Esophagus squamous epithelium (tissue), 5 donors: ENCODE data around the gene LRRC10B. TPM values are rescaled to one million over a fixed set of nuclear protein-coding genes. Genes with fewer than 3 reads are reported as not detected.

Experiments used
- DNase-seq: peaks from one replicate; lab custom pipeline; 2025; lab: John Stamatoyannopoulos, UW
- H3K27ac ChIP-seq, 4 donors: fragments of 200-600 bp; sonication (generic); one replicate each; pipeline ENCODE4 v1.5.1; 2016 to 2019; ENCODE audit warnings: mild to moderate bottlenecking in 1 of 4
- H3K27me3 ChIP-seq, 4 donors: fragments of 200-600 bp; sonication (generic); 1 replicate in 3 of 4; 2 replicates in 1 of 4; pipeline versions ENCODE4 v1.5.1 to v1.6.0; 2017 to 2021; ENCODE audit warnings: antibody characterized with exemption in 1 of 4
- H3K36me3 ChIP-seq, 3 donors: fragments of 200-600 bp; sonication (generic); one replicate each; pipeline ENCODE4 v1.5.1; 2016 to 2019
- H3K4me1 ChIP-seq, 3 donors: fragments of 200-600 bp; sonication (generic); one replicate each; pipeline ENCODE4 v1.5.1; 2017 to 2019
- H3K4me3 ChIP-seq, 4 donors: fragments of 200-600 bp; sonication (generic); 1 replicate in 3 of 4; 2 replicates in 1 of 4; pipeline ENCODE4 v1.5.1; 2016 to 2019; ENCODE audit warnings: mild to moderate bottlenecking in 2 of 4, moderate library complexity in 1 of 4
- H3K9me3 ChIP-seq, 3 donors: fragments of 200-600 bp; sonication (generic); one replicate each; pipeline ENCODE4 v1.5.1; 2016 to 2019
- CTCF ChIP-seq, 6 experiments: fragments of 450-650 bp in 4 of 6; fragments of 200-600 bp in 2 of 6; sonication (generic) in 2 of 6; IDR thresholded peaks; one replicate each; pipeline ENCODE4 v1.5.1; 2016 to 2019; ENCODE audit warnings: antibody characterized with exemption in 6 of 6, mild to moderate bottlenecking in 4 of 6, moderate library complexity in 4 of 6
- POLR2A ChIP-seq, 4 donors: fragments of 450-650 bp; IDR thresholded peaks; one replicate each; pipeline ENCODE4 v1.6.1; 2017; ENCODE audit warnings: antibody characterized with exemption in 4 of 4, mild to moderate bottlenecking in 4 of 4, moderate library complexity in 3 of 4
- WGBS, 2 donors: methylation state at CpG; one replicate each; pipeline ENCODE4 v1.1.5; 2018; 5-methylcytosine and 5-hydroxymethylcytosine counted together
- intact Hi-C: fragments of 100-400 bp; cut with DNase I; formaldehyde crosslinking; loops from one replicate; pipeline ENCODE4 v1.15.0; 2022
- total RNA-seq, 4 donors: library from RNA; depleted of rRNA; stranded (reverse); fragments of >200 nt; gene quantifications; one replicate each; pipeline ENCODE4 v1.1.0, GENCODE V29; 2016
- donor health status: DM: yes; HTN: yes; CAD: no.

The LRRC10B gene
- total RNA-seq, 4 donors from 2014 or later = 0.76 to 1.3 TPM; not detected in 2

- 56% methylated on average over 2 of the region's 7 CpGs; no CpG with 5 or more reads in 1 of the 2 donors for WGBS, 2 donors
- Histone ChIP-seq H3K36me3 (no peaks in the 10 kb centered on the region), H3K9me3 (no peaks in the 10 kb centered on the region)
These were observed 27.6 kb upstream of the LRRC10B start for GRCh38 chr11:61480994-61481335.

GRCh38 chr11:61481806-61482205, 26.7 kb upstream of the LRRC10B start:
- H3K4me1 ChIP-seq = peaks cover 0 to 13% (median 8%) of the 10 kb centered on the region in 3 donors
- no peak overlapping the region for H3K27ac ChIP-seq
- H3K27me3 ChIP-seq = peaks cover 0 to 59% (median 0%) of the 10 kb centered on the region in 4 donors
- H3K9me3 ChIP-seq = no peaks in the 10 kb centered on the region
- H3K36me3 ChIP-seq = no peaks in the 10 kb centered on the region
- 67 to 77% methylated on average over 5 to 7 of the region's 10 CpGs for WGBS, 2 donors
- no peak overlapping the region for H3K4me3 ChIP-seq
- DNase-seq = no peak
- intact Hi-C loops = no loop called here
- TF ChIP-seq CTCF (IDR thresholded peaks at IDR 0.05) (no peak), POLR2A (IDR thresholded peaks at IDR 0.05) (no peak)

More at GRCh38 chr11:61480994-61481335, 27.6 kb upstream of the LRRC10B start:
- Histone ChIP-seq H3K27ac (no peak overlapping the region), H3K27me3 (peaks cover 0 to 59% (median 0%) of the 10 kb centered on the region in 4 donors), H3K4me3 (no peak overlapping the region), H3K4me1 (peaks cover 0 to 13% (median 8%) of the 10 kb centered on the region in 3 donors)
- intact Hi-C loops = no loop called here
- TF ChIP-seq POLR2A (IDR thresholded peaks at IDR 0.05) = no peak
- no peak for TF ChIP-seq CTCF (IDR thresholded peaks at IDR 0.05)
- DNase-seq = no peak

GRCh38 chr11:61482513-61482912, 26.0 kb upstream of the LRRC10B start:
- H3K27me3 ChIP-seq = peaks cover 0 to 58% (median 0%) of the 10 kb centered on the region in 4 donors
- whole genome bisulfite sequencing, 2 donors = no CpG with 5 or more reads among the region's 7 CpGs
- H3K4me3 ChIP-seq = no peak overlapping the region
- intact Hi-C loops = no loop called here
- no peak overlapping the region for H3K27ac ChIP-seq
- no peaks in the 10 kb centered on the region for H3K36me3 ChIP-seq
- peak in 2 of 6 experiments; percentile 31 to 47 for TF ChIP-seq CTCF (IDR thresholded peaks at IDR 0.05)
- no peak for TF ChIP-seq POLR2A (IDR thresholded peaks at IDR 0.05)
- no peaks in the 10 kb centered on the region for H3K9me3 ChIP-seq
- no peak for DNase-seq
- H3K4me1 ChIP-seq = peaks cover 0 to 7% (median 3%) of the 10 kb centered on the region in 3 donors

- H3K36me3 ChIP-seq = no peaks in the 10 kb centered on the region
- peaks cover 6 to 16% (median 6%) of the 10 kb centered on the region in 3 donors for H3K4me1 ChIP-seq
- H3K9me3 ChIP-seq = no peaks in the 10 kb centered on the region
- H3K27me3 ChIP-seq = peaks cover 0 to 39% (median 0%) of the 10 kb centered on the region in 4 donors
- intact Hi-C loops = no loop called here
- no peak overlapping the region for H3K27ac ChIP-seq
- no peak overlapping the region for H3K4me3 ChIP-seq
- TF ChIP-seq CTCF (IDR thresholded peaks at IDR 0.05) = no peak
- TF ChIP-seq POLR2A (IDR thresholded peaks at IDR 0.05) = no peak
- DNase-seq = no peak
- 60 to 70% methylated on average over 1 to 3 of the region's 11 CpGs for WGBS, 2 donors
These were observed 24.0 kb upstream of the LRRC10B start for GRCh38 chr11:61484541-61484940.

- H3K27ac ChIP-seq = no peak overlapping the region
- TF ChIP-seq POLR2A (IDR thresholded peaks at IDR 0.05) = no peak
- TF ChIP-seq CTCF (IDR thresholded peaks at IDR 0.05) = no peak
- peaks cover 7 to 22% (median 12%) of the 10 kb centered on the region in 3 donors for H3K4me1 ChIP-seq
- intact Hi-C loops = no loop called here
- 75 to 89% methylated on average over 4 to 10 of the region's 11 CpGs for WGBS, 2 donors
- no peak for DNase-seq
- H3K9me3 ChIP-seq = no peaks in the 10 kb centered on the region
- H3K27me3 ChIP-seq = peaks cover 0 to 36% (median 0%) of the 10 kb centered on the region in 4 donors
- H3K4me3 ChIP-seq = no peak overlapping the region
- H3K36me3 ChIP-seq = no peaks in the 10 kb centered on the region
These were observed 23.5 kb upstream of the LRRC10B start for GRCh38 chr11:61485080-61485479.
